Skin of body (tissue), 3 donors: ENCODE measurements around the gene SOS2. TPM values are rescaled to one million over a fixed set of nuclear protein-coding genes. Genes with fewer than 3 reads are reported as not detected.
"Not testable (repeated sequence)": the region's sequence is repeated elsewhere in the genome, so short reads cannot be mapped to it uniquely, and the experiment has no call there.

Experiments used
- DNase-seq: peaks from one replicate; lab custom pipeline; 2025; lab: John Stamatoyannopoulos, UW
- small RNA-seq: library from RNA; depleted of rRNA; stranded (forward); fragments of <200 nt; gene quantifications from one replicate; pipeline ENCODE3, GENCODE V24; 2014; ENCODE audit warnings: low replicate concordance
- total RNA-seq: library from RNA; depleted of rRNA; stranded (reverse); fragments of >200 nt; gene quantifications from one replicate; pipeline ENCODE4 v1.2.3, GENCODE V29; 2014

SOS2 gene
- total RNA-seq, 1 donor from 2014 or later: 32.1 TPM

GRCh38 chr14:50085570-50086320, 145.6 kb downstream of the SOS2 start:
- DNase-seq: no peak

- no peak for DNase-seq
Observed at GRCh38 chr14:50084666-50085065, 146.7 kb downstream of the SOS2 start.

GRCh38 chr14:50083467-50084337, 147.7 kb downstream of the SOS2 start:
- no peak for DNase-seq

GRCh38 chr14:50082784-50083466, 148.5 kb downstream of the SOS2 start:
- no peak for DNase-seq

- DNase-seq: no peak
Observed at GRCh38 chr14:50082308-50082742, 149.1 kb downstream of the SOS2 start.

GRCh38 chr14:50079103-50079502, 152.3 kb downstream of the SOS2 start:
- not testable (repeated sequence) for DNase-seq

GRCh38 chr14:50073663-50074062, 157.7 kb downstream of the SOS2 start:
- DNase-seq: not testable (repeated sequence)

- DNase-seq: no peak
Observed at GRCh38 chr14:50072395-50072794, 159.0 kb downstream of the SOS2 start.

- no peak for DNase-seq
Observed at GRCh38 chr14:50070840-50071548, 160.4 kb downstream of the SOS2 start.

GRCh38 chr14:50070230-50070629, 161.1 kb downstream of the SOS2 start:
- DNase-seq: no peak

GRCh38 chr14:50069325-50069724, 162.1 kb downstream of the SOS2 start:
- no peak for DNase-seq

- DNase-seq: no peak
Observed at GRCh38 chr14:50068496-50068895, 162.9 kb downstream of the SOS2 start.

GRCh38 chr14:50067723-50068495, 163.5 kb downstream of the SOS2 start:
- no peak for DNase-seq

Small RNAs within 50 kb of the gene (small RNA-seq; reads per million reads assigned to genes)
- gene RF00019: not detected

Other genes with a start within 250 kb of the SOS2 start
- gene VCPKMT, start 115.0 kb downstream of the SOS2 start, total RNA-seq: 8.7 TPM
- 7.3 TPM for gene L2HGDH, start 80.7 kb upstream of the SOS2 start, total RNA-seq
- gene DMAC2L, start 80.7 kb upstream of the SOS2 start, total RNA-seq: 6.7 TPM
- 54.4 TPM for gene CDKL1, start 165.3 kb upstream of the SOS2 start, total RNA-seq